SH-SY5Y (cell line): ENCODE measurements around the gene ZNF548.

ENCODE experiments used
- GATA2 ChIP-seq: IDR thresholded peaks from 2 replicates; pipeline ENCODE4 v1.6.1; 2011; ENCODE audit warnings: mild to moderate bottlenecking, low read depth, low read length
- GATA3 ChIP-seq: IDR thresholded peaks from 2 replicates; pipeline ENCODE4 v1.6.1; 2011; ENCODE audit warnings: low read depth, mild to moderate bottlenecking, low read length, moderate library complexity

ZNF548 gene

DNA sequence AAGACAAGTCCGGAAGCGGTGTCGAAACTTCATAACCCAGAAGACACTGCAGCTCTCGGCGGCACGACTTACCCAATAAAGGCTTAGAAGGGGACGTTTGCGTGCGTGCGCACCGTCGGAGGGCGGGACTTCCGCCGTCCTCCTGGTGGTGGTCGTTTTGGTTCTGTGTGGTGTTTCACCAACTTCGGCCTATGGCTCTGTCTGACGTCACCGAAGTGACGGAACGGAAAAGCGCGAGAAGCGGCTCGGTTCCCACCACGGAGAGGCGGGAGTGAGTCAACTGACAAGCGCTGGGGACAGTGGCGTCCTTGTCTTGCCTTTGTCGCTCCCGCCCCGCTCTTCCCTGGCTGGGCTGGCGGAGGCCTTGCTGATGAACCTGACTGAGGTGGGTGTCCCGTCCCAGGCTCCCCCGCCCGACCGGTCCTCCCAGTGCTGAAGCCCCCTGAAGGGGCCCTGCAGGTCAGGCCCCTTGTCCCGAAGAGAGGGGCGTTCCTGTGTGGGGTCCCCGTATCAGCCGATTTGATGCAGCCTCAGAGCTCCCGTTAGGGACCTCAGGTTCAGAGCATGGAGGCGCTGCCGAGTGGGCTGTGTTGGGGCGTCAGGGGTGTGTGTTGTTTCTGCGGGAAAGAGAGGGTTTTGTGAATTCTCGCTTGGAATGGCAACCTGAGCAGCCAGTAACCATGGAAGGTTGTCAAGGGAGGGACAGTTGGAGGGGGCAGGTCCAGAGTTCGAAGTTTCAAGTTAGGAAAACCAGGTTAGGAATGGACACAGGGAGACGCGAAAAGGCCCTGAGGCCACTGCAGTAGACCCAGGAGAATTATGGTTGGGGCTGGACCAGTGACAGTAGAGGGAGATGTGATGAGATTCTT, at the start of gene ZNF548:
Gene ZNF548, plus strand, starts transcription at position 125 of the 869 bp plus-strand sequence. Its CDS starts 246 bp downstream, at position 371.
- TF ChIP-seq GATA3 (no peak), GATA2 (no peak)

DNA sequence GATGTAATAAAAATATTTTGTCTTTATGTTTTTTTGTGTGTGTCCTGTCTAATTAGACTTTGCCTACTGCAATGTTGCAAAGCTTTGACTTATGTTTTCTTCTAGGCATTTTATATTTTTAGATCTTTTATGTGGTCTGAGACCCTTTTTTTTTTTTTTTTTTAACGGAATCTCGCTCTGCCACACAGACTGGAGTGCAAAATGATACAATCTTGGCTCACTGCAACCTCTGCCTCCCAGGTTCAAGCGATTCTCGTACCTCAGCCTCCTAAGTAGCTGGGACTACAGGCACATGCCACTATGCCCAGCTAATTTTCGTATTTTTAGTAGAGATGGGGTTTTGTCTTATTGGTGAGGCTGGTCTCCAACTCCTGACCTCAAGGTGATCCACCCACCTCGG, 47.1 kb upstream of the ZNF548 start:
- TF ChIP-seq GATA2 (no peak), GATA3 (no peak)

DNA sequence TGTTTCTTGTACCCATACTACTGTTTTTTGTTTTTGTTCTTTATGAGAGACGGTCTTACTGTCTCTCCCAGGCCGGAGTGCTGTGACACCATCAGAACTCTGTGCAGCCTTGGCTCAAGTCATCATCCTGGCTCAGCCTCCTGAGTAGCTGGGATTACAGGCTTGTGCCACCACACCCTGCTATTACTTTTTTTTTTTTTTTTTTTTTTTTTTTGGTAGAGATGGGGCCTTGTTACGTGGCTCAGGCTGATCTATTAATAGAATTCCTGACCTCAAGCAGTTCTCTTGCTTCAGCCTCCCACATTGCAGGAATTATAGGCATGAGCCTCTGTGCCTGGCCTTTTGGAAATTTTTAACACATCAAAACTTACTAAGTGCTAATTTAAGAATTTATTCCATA, 41.5 kb upstream of the ZNF548 start:
- TF ChIP-seq GATA3 (no peak), GATA2 (no peak)

DNA sequence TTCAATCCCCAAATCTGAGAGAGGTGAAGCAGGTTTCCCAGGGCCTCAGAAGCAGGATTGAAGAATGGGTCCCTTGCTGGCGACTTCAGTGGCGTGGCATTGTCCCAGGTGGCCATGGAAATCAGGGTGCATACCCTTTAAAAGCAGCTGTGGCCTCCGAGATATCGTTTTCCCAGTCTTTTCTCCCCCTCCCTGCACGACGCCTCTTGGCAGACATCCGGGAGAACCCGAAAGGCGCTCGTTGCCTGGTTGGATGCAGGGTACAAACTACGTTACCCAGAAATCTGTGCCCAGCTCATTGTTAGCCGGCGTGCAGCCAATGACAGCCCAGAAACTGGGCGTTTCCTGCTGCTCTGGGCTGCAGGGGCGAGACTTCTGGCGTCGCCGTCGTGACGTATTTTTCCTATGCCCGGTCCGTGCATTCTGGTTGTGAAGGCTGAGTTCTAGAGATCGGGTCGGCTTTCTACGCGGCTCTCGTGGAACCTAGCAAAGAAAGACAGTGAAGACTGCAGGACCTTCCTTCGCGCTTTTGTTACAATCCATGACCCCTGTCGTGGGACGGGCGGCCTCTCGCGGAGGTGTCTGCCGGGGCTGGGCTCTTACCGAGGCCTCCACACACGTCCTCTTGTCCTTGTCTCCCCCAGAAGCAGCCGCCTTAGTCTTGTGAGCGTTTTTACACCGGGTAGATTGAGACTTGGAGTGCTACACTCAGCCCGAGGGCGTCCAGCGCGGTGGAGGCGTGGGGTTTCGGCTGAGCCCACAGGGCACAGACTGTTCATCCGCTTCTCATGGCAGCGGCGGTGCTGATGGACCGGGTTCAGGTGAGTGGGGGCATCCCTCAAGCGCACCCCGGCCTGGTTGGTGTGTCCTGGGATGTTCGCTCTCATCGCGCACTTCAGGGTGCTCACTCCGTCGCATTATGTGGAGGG, 38.5 kb upstream of the ZNF548 start, which contains the start of gene ZNF304:
Gene ZNF304, plus strand, starts transcription at position 395 of the 929 bp plus-strand sequence. Its CDS starts 394 bp downstream, at position 789.
- TF ChIP-seq GATA3 (no peak), GATA2 (no peak)

DNA sequence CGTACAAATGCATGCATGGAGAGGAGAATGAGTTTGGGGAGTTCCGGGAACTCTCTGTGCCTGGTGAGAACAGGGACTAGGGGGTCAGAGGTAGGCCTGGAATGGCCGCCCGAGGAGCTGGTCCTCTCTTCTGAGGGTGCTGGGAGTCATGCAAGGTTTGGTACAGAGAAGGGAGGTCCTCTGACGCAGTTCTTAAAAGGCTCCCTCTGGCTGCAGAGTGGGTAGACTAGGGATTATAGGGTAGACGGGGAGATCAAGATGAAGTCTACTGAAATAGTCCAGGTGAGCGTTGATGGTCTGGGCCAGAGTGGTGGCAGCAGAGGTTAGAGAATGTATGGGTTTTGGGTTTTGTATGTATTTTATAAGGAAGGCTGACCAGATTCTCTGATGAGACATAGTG, 37.8 kb upstream of the ZNF548 start:
- no peak for TF ChIP-seq GATA2
- TF ChIP-seq GATA3 = no peak

DNA sequence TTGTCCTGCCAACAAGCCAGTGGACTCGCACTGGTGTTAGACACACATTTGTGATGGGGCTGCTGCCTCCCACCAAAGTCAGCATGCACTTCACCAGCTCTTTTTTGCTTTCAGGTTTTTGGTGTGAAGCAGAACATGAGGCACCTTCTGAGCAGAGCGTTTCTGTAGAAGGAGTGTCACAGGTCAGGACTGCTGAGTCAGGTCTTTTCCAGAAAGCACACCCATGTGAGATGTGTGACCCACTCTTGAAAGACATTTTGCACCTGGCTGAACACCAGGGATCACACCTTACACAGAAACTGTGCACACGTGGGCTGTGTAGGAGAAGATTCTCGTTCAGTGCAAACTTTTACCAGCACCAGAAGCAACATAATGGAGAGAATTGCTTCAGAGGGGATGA, 33.7 kb upstream of the ZNF548 start:
- TF ChIP-seq GATA3 = no peak
- no peak for TF ChIP-seq GATA2

DNA sequence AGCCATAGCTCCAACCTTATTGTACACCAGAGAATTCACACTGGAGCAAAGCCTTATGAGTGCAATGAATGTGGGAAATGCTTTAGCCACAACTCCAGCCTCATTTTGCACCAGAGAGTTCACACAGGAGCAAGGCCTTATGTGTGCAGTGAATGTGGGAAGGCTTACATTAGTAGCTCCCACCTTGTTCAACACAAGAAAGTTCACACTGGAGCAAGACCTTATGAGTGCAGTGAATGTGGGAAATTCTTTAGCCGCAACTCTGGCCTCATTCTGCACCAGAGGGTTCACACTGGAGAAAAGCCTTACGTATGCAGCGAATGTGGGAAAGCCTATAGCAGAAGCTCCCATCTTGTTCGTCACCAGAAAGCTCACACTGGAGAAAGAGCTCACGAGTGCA, 32.2 kb upstream of the ZNF548 start:
- TF ChIP-seq GATA2 (no peak), GATA3 (no peak)

DNA sequence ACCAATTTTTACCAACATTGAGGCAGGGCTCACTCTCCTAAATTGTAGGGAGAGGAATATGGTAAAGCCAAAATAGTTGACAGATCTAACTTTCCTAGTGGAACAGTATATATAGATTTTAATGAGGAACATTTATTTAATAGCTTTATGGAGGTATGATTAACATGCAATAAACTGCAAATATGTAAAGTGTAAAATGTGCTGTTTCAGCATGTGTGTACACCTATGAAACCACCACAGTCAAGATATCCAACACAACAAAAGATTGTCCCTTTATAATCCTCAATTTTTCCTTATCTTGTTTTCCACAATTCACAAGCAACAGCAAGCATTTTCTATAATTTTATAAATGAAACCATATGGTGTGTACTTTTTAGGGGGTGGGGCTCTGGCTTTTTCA, 30.4 kb upstream of the ZNF548 start:
- TF ChIP-seq GATA2 (no peak), GATA3 (no peak)

DNA sequence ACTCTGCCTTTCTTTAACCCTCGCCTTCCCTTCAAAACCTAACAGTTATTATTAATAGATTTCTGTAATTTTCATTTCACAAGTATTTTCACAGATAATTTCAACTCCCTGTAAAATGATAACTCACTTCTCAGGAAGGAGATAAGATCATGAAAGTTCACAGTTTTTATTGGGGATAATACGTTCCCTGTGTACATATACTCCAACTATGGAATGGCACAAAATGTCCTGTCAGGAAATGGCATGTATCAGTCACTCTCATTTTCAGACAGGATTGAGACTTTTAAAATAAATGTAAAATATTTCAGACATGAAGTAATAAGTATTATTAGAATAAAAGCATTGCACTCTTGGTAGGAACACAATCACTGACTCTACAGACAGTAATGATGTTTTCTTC, 27.2 kb upstream of the ZNF548 start:
- no peak for TF ChIP-seq GATA2
- TF ChIP-seq GATA3 = no peak

DNA sequence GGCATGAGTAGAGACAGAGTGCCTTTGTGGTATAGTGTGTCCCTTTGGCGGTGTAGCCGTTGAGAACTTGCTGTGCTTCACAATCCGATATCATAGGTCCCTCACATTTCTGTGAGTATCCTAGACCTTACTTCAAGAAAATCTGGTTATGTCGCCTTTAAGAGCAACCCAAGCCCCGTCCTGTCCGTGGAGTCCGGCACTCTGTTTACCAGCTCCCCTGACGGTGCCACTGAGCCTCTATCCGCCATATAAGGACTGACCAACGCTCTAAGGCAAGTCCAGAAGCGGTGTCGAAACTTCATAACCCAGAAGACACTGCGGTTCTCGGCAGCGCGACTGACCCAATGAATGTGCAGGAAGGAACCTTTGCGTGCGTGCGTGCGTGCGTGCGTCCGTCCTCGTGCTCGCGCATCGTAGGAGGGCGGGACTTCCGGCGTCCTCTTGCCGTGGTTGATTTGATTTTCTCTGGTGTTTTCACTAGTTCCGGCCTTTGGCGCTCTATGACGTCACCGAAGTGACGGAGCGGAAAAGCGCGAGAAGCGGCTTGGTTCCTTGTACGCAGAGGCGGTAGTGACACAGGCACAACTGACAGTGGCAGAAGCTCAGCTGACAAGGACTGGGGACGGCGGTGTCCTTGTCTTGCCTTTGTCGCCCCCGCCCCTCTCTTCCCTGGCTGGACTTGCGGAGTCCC, 26.5 kb upstream of the ZNF548 start, which contains the start of the genes TRAPPC2B and ZNF547:
Gene TRAPPC2B, plus strand, starts transcription at position 555 of the 691 bp plus-strand sequence. CDS start 1,283 bp downstream, outside the sequence.
Gene ZNF547, plus strand, starts transcription at position 555 of the 691 bp plus-strand sequence. CDS start 5,005 bp downstream, outside the sequence.
- TF ChIP-seq GATA3 (no peak), GATA2 (no peak)

DNA sequence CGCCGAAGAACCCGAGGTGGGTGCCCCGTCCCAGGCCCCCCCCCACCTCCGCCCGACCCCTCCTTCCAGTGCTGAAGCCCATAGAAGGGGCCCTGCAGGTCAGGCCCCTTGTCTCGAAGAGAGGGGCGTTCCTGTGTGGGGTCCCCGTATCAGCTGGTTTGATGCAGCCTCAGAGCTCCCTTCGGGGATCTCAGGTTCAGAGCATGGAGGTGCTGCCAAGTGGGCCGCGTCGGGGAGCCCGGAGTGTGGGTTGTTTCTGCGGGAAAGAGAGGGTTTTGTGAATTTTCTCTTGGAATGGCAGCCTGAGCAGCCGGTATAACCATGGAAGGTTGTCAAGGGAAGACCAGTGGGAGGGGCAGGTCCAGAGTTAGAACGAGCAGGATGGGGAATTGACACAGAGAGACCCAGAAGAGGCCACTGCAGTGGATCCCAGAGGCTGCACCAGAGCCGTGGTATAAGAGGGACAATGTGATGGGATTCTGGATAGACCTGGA, 25.9 kb upstream of the ZNF548 start:
- no peak for TF ChIP-seq GATA2
- no peak for TF ChIP-seq GATA3

DNA sequence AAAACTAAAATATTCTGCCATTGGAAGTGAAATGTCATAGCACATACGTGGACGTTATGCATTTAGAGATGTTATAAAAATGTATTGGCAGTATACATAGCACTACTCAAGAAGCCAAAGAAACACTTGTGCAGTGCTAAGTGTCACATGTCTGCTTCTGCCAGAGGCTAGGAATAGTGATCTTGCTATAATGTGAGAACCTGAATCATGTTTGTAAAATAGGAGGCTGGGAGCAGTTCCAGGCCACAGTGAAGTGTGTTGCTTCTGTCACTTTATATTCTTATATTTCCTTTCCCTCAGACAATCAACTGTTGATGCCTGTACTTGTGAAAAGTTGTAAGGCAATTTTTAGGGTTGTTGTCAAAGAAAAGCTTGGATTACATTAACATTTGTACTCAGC, 22.9 kb upstream of the ZNF548 start:
- TF ChIP-seq GATA2 = no peak
- TF ChIP-seq GATA3 = no peak

DNA sequence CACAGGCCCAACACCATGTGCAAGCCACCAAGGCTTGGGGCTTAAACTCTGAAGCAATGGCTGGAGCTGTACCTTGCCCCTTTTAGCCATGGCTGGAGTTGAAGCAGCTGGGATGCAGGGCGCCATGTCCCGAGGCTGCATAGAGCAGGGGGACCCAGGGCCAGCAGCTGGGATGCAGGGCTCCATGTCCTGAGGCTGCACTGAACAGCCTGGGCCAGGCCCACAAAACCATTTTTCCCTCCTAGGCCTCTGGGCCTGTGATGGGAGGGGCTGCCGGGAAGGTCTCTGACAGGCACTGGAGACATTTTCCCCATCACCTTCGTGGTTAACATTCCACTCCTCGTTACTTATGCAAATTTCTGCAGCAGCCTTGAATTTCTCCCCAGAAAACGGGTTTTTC, 15.5 kb upstream of the ZNF548 start:
- no peak for TF ChIP-seq GATA2
- no peak for TF ChIP-seq GATA3

DNA sequence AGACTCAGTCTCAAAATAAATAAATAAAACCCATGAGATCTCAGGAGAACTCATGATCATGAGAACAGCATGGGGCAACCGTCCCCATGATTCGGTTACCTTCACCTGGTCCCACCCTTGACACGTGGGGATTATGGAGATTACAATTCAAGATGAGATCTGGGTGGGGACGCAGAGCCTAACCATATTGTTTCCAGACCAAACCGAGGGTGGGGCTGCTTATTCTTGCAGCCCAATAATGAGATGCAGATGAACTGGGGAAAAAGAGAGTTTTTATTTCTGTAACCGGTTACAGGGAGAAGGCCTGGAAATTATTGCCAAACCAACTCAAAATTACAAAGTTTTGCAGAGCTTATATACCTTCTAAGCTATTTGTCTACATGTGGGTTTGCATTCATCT, 13.5 kb upstream of the ZNF548 start:
- no peak for TF ChIP-seq GATA3
- TF ChIP-seq GATA2 = no peak
